ENCODE measurements around the gene OR5AN1.
A peak's percentile ranks its signal among the peaks of the same experiment; 100 is the strongest.
"Not testable (repeated sequence)": the region's sequence is repeated elsewhere in the genome, so short reads cannot be mapped to it uniquely, and the experiment has no call there.

OR5AN1 gene

GRCh38 chr11:59358020-59358419 is 675 bp upstream of the OR5AN1 start:
- H3K4me3 ChIP-seq (ENCODE audit: low read depth, low read length), result no peak overlapping the region
- no peak for DNase-seq (ENCODE audit: low read depth)
- no peak for TF ChIP-seq CTCF (IDR thresholded peaks at IDR 0.05; ENCODE audit: insufficient read depth, low read depth, low read length, missing control alignments)

DNA sequence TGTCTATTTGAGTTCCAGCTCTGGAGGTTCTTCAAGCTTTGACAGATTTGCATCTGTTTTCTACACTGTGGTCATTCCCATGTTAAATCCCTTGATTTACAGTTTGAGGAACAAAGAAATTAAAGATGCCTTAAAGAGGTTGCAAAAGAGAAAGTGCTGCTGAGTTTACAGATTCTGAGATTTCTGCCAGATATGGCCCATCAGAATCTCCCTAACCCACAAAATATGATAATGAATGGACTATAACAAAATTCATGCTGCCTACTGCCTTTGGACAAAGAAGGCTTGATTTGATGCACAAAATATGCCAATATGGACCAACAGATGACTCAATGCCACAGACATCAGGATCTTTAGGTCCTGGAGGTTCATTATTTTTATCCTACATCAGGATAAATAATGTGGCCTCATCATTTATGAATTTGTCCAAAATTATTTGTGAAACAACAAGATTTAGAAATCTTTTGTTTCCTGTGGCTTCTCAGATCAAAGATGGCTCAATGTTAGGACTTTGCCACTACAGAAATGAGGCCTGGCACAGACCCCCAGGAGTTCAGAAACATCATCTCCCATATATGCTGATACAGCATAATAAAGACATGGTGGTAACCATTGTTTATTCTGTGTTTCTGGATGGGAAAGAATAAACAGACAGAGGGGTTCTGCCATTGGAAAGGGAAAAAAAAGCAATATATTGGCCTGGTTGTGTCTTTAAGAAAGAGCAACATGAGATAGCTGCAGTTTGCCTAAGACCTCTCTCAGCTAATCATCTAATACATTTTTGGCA is 6.7 kb downstream of the OR5AN1 start:
- DNase-seq (ENCODE audit: low read depth), result no peak
- H3K4me3 ChIP-seq (ENCODE audit: low read depth, low read length), result no peak overlapping the region
- TF ChIP-seq CTCF (IDR thresholded peaks at IDR 0.05; ENCODE audit: insufficient read depth, low read depth, low read length, missing control alignments), result no peak

GRCh38 chr11:59368238-59369022 is 9.7 kb downstream of the OR5AN1 start:
- DNase-seq (ENCODE audit: low read depth), result peak; percentile 11
- no peak overlapping the region for H3K4me3 ChIP-seq (ENCODE audit: low read depth, low read length)
- TF ChIP-seq CTCF (IDR thresholded peaks at IDR 0.05; ENCODE audit: insufficient read depth, low read depth, low read length, missing control alignments), result no peak

DNA sequence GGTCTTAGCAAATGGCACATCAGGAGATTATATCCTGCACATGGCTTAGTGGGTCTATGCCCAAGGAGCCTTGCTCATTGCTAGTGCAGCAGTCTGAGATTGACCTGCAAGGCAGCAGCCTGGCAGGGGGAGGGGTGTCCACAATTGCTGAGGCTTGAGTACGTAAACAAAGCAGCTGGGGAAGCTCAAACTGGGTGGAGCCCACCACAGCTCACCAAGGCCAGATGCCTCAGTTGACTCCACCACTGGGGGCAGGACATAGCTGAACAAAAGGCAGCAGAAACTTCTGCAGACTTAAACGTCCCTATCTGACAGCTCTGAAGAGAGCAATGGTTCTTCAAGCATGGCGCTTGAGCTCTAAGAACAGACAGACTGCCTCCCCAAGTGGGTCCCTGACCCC is 13.6 kb downstream of the OR5AN1 start:
- not testable (repeated sequence) for H3K4me3 ChIP-seq (ENCODE audit: low read depth, low read length)
- DNase-seq (ENCODE audit: low read depth), result peak; percentile 42

DNA sequence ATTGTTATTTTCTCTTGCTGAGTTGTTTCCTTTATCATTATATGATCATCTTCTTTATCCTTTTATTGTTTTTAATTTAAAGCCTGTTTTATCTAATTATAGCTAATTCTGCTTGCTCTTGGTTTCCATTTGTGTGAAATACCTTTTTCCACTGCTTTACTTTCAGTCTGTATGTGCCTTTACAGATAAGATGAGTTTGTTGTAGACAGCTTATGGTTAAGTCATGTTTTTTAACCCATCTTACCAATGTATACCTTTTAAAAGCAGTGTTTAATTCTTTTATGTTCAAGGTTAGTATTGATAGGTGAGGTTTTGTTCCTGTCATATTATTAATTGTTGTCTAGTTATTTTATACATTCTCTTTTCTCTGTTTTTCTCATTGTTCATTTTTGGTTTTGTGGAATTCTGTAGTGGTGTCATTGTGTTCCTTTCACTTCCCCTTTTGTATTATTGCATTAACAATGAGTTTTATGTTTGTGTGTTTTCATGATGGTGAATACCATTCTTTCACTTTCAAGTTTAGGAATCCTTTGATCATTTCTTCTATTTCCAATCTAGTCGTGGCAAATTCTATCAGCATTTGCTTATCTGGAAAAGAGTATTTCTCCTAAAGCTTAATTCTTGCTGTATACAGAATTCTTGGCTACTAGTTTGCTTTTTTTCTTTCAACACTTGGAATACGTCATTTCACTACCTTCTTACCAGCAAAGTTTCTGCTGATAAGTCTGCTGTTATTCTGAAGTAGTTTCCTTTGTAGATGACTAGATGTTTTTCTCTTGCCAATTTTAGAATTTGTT is 21.8 kb downstream of the OR5AN1 start:
- DNase-seq (ENCODE audit: low read depth), result peak; percentile 51
- TF ChIP-seq CTCF (IDR thresholded peaks at IDR 0.05; ENCODE audit: insufficient read depth, low read depth, low read length, missing control alignments), result no peak
- H3K4me3 ChIP-seq (ENCODE audit: low read depth, low read length), result peak overlapping the region; percentile 37; the same call in 1 of the 2 replicates

GRCh38 chr11:59394186-59394585 is 35.5 kb downstream of the OR5AN1 start:
- TF ChIP-seq CTCF (IDR thresholded peaks at IDR 0.05; ENCODE audit: insufficient read depth, low read depth, low read length, missing control alignments), result no peak
- no peak overlapping the region for H3K4me3 ChIP-seq (ENCODE audit: low read depth, low read length)

More at GRCh38 chr11:59394186-59394585, 35.5 kb downstream of the OR5AN1 start:
- no peak for DNase-seq (ENCODE audit: low read depth)

All from GM12865 (cell line).